Measurements from ENCODE around the gene TPRN.

The TPRN gene

GRCh38 chr9:137159105-137160053 lies 41.2 kb downstream of the TPRN start:
- peaks cover 19% of the 10 kb centered on the region for H3K4me1 ChIP-seq (ENCODE audit: control insufficient read depth, insufficient read depth, low read length)
- no peaks in the 10 kb centered on the region for H3K36me3 ChIP-seq (ENCODE audit: control insufficient read depth, insufficient read depth, low read length)
- no peak overlapping the region for H3K9ac ChIP-seq (ENCODE audit: low read length)
- no peak overlapping the region for H3K4me3 ChIP-seq (ENCODE audit: low read length)
- peaks cover 85% of the 10 kb centered on the region for H3K27me3 ChIP-seq (ENCODE audit: control insufficient read depth, insufficient read depth, low read length)
- H3K9me3 ChIP-seq (ENCODE audit: control insufficient read depth, low read length), result no peaks in the 10 kb centered on the region

DNA sequence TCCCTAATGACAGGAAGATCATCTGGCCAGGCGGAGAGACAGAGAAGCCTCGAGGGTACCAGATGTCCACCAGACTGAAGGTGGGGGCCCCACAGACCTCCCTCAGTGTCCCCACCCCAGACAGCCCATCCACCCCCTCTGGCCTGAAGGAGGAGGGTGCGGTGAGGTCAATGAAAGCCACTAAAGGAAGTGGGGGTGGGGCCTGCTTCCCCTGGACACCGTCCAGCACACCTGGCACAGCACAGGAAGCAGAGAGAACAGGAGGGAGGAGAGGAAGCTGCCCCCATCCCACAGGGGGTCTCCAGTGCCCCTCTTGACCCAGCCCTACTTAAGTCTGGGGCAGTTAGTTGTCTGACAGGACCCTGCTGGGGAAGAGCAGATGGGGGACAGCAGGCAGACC lies 41.9 kb downstream of the TPRN start:
- peaks cover 19% of the 10 kb centered on the region for H3K4me1 ChIP-seq (ENCODE audit: control insufficient read depth, insufficient read depth, low read length)
- H3K9ac ChIP-seq (ENCODE audit: low read length), result no peak overlapping the region
- no peak overlapping the region for H3K4me3 ChIP-seq (ENCODE audit: low read length)
- peaks cover 77% of the 10 kb centered on the region for H3K27me3 ChIP-seq (ENCODE audit: control insufficient read depth, insufficient read depth, low read length)
- no peaks in the 10 kb centered on the region for H3K36me3 ChIP-seq (ENCODE audit: control insufficient read depth, insufficient read depth, low read length)
- H3K9me3 ChIP-seq (ENCODE audit: control insufficient read depth, low read length), result no peaks in the 10 kb centered on the region

DNA sequence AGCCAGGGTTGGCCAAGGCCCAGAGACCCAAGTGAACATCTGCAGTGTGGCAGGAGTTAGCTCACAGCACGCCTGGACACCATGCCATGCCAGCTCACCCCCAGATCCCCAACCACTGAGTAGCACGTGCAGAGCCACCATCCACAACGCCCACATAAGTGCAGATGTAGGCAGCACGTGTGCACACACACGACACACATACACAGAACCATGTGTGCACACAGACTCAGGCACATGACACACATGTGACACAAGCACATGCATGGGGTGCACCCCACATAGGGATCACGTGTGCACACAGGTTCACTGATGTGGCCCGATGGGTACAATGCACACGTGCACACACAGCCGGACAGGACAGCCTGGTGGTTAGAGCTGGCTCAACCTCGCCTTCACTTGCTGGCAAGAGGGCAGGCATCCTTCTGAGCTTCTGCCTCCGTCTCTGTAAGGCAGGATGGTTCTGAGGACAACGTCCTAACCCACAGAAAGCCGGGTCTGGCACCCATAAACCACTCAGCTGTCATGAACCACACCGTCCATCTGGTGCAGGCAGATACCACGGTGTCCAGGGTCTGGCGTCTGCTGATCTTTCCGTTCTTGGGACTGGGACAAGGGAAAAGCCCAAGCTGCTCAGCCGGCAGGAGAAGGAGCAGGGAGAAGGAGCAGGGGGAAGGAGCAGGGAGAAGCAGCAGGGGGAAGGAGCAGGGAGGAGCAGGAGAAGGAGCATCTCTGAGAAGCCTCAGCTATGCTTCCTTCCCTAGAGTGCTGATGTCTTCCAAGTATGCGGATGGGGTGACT lies 42.7 kb downstream of the TPRN start:
- Histone ChIP-seq H3K4me1 (ENCODE audit: control insufficient read depth, insufficient read depth, low read length) (peaks cover 11% of the 10 kb centered on the region), H3K4me3 (ENCODE audit: low read length) (no peak overlapping the region), H3K9ac (ENCODE audit: low read length) (no peak overlapping the region), H3K27me3 (ENCODE audit: control insufficient read depth, insufficient read depth, low read length) (peaks cover 72% of the 10 kb centered on the region), H3K36me3 (ENCODE audit: control insufficient read depth, insufficient read depth, low read length) (no peaks in the 10 kb centered on the region), H3K9me3 (ENCODE audit: control insufficient read depth, low read length) (no peaks in the 10 kb centered on the region)

- Histone ChIP-seq H3K9me3 (ENCODE audit: control insufficient read depth, low read length) (no peaks in the 10 kb centered on the region), H3K4me1 (ENCODE audit: control insufficient read depth, insufficient read depth, low read length) (peaks cover 7% of the 10 kb centered on the region), H3K9ac (ENCODE audit: low read length) (no peak overlapping the region), H3K36me3 (ENCODE audit: control insufficient read depth, insufficient read depth, low read length) (no peaks in the 10 kb centered on the region), H3K27me3 (ENCODE audit: control insufficient read depth, insufficient read depth, low read length) (peaks cover 62% of the 10 kb centered on the region), H3K4me3 (ENCODE audit: low read length) (no peak overlapping the region)
Measured at GRCh38 chr9:137156567-137157375, 43.8 kb downstream of the TPRN start.

DNA sequence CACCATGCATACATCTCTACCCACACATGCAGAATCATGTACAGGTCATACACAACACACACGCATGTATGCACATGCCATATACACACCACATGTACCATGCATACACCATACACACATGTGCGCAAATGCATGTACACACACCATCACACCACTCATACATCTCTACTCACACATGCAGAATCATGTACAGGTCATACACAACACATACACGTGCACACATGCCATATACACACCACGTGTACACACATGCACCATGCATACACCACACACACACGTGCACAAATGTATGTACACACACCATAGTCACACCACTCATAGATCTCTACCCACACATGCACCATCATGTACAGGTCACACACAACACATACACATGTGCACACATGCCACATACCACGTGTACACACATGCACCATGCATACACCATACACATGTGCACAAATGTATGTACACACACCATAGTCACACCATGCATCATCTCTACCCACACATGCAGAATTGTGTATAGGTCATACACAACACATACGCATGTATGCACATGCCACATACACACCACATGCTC lies 47.6 kb downstream of the TPRN start:
- Histone ChIP-seq H3K4me3 (ENCODE audit: low read length) (no peak overlapping the region), H3K9ac (ENCODE audit: low read length) (no peak overlapping the region), H3K36me3 (ENCODE audit: control insufficient read depth, insufficient read depth, low read length) (no peaks in the 10 kb centered on the region), H3K4me1 (ENCODE audit: control insufficient read depth, insufficient read depth, low read length) (peaks cover 11% of the 10 kb centered on the region), H3K9me3 (ENCODE audit: control insufficient read depth, low read length) (no peaks in the 10 kb centered on the region), H3K27me3 (ENCODE audit: control insufficient read depth, insufficient read depth, low read length) (peaks cover 40% of the 10 kb centered on the region)

DNA sequence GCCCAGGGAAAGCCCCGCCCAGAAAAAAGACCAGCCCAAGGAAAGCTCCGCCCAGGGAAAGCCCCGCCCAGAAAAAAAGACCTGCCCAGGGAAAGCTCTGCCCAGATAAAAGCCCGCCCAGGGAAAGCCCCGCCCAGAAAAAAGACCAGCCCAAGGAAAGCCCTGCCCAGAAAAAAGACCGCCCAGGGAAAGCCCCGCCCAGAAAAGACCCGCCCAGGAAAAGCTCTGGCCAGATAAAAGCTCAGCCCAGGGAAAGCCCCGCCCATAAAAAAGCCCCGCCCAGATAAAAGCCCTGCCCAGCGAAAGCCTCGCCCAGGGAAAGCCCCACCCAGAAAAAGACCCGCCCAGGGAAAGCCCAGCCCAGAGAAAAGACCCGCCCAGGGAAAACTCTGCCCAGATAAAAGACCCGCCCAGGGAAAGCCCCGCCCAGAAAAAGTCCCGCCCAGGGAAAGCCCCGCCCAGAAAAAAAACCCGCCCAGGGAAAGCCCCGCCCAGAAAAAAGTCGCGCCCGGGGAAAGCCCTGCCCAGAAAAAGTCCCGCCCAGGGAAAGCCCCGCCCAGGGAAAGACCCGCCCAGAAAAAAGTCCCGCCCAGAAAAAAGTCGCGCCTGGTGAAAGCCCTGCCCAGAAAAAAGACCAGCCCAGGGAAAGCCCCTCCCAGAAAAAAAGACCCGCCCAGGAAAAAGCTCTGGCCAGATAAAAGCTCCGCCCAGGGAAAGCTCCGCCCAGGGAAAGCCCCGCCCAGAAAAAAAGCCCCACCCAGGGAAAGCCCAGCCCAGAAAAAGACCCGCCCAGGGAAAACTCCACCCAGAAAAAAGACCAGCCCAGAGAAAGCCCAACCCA lies 49.7 kb downstream of the TPRN start:
- Histone ChIP-seq H3K4me1 (ENCODE audit: control insufficient read depth, insufficient read depth, low read length) (peaks cover 4% of the 10 kb centered on the region), H3K9me3 (ENCODE audit: control insufficient read depth, low read length) (no peaks in the 10 kb centered on the region), H3K27me3 (ENCODE audit: control insufficient read depth, insufficient read depth, low read length) (peaks cover 33% of the 10 kb centered on the region), H3K9ac (ENCODE audit: low read length) (no peak overlapping the region), H3K36me3 (ENCODE audit: control insufficient read depth, insufficient read depth, low read length) (no peaks in the 10 kb centered on the region), H3K4me3 (ENCODE audit: low read length) (no peak overlapping the region)

DNA sequence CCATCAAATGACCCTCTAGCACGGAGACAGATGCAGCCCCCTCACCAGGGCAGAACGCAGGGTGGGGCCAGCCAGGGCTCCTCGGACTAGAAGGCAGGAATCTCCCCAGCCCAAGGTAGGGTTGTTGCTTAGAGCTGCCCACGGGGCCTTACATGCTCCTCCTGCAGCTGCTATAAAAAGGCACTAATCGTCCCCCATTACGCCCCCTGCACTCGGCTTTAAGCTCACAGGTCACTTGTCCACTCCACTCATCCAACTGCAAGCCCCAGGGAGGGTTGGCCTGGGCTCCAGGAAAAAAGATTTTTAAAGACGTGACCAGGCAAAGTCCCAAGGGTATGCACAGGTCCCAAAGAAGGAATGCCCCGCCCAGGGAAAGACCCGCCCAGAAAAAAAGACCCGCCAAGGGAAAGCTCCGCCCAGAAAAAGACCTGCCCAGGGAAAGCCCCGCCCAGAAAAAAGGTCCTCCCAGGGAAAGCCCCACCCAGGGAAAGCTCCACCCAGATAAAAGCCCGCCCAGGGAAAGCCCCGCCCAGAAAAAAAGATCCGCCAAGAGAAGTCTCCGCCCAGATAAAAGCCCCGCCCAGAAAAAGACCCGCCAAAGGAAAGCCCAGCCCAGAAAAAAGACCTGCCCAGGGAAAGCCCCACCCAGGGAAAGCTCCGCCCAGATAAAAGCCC lies 50.5 kb downstream of the TPRN start:
- Histone ChIP-seq H3K36me3 (ENCODE audit: control insufficient read depth, insufficient read depth, low read length) (no peaks in the 10 kb centered on the region), H3K9ac (ENCODE audit: low read length) (no peak overlapping the region), H3K27me3 (ENCODE audit: control insufficient read depth, insufficient read depth, low read length) (peaks cover 26% of the 10 kb centered on the region), H3K9me3 (ENCODE audit: control insufficient read depth, low read length) (no peaks in the 10 kb centered on the region), H3K4me3 (ENCODE audit: low read length) (no peak overlapping the region), H3K4me1 (ENCODE audit: control insufficient read depth, insufficient read depth, low read length) (peaks cover 4% of the 10 kb centered on the region)

- Histone ChIP-seq H3K36me3 (ENCODE audit: control insufficient read depth, insufficient read depth, low read length) (no peaks in the 10 kb centered on the region), H3K4me3 (ENCODE audit: low read length) (no peak overlapping the region), H3K27me3 (ENCODE audit: control insufficient read depth, insufficient read depth, low read length) (peaks cover 25% of the 10 kb centered on the region), H3K4me1 (ENCODE audit: control insufficient read depth, insufficient read depth, low read length) (peaks cover 4% of the 10 kb centered on the region), H3K9me3 (ENCODE audit: control insufficient read depth, low read length) (no peaks in the 10 kb centered on the region), H3K9ac (ENCODE audit: low read length) (no peak overlapping the region)
Measured at GRCh38 chr9:137149363-137149762, 51.2 kb downstream of the TPRN start.

- Histone ChIP-seq H3K36me3 (ENCODE audit: control insufficient read depth, insufficient read depth, low read length) (no peaks in the 10 kb centered on the region), H3K27me3 (ENCODE audit: control insufficient read depth, insufficient read depth, low read length) (peaks cover 28% of the 10 kb centered on the region), H3K4me3 (ENCODE audit: low read length) (no peak overlapping the region)
Measured at GRCh38 chr9:137148661-137149060, 51.9 kb downstream of the TPRN start.

DNA sequence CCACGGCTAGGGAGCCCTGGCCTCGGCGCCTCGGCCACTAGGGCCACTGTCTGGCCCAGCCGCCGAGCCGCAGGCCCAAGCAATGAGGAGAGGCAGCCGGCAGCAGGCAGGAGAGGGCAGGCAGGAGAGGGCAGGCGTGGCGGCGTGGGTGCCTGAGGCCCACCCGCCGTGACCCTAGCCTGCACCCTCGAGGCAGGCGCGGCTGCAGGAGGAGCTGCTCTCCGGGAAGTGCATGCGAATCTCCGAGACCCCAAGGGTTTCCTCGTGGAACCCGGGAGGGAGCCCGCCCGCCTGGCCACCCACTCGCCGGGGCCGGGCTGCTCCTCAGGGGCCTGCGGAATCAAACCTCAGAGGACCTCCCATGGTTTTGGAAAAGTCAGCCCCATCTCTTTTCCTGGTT lies 52.3 kb downstream of the TPRN start:
- Histone ChIP-seq H3K36me3 (ENCODE audit: control insufficient read depth, insufficient read depth, low read length) (no peaks in the 10 kb centered on the region), H3K9ac (ENCODE audit: low read length) (no peak overlapping the region), H3K27me3 (ENCODE audit: control insufficient read depth, insufficient read depth, low read length) (peaks cover 31% of the 10 kb centered on the region), H3K9me3 (ENCODE audit: control insufficient read depth, low read length) (no peaks in the 10 kb centered on the region), H3K4me1 (ENCODE audit: control insufficient read depth, insufficient read depth, low read length) (peaks cover 4% of the 10 kb centered on the region), H3K4me3 (ENCODE audit: low read length) (no peak overlapping the region)

More at GRCh38 chr9:137148661-137149060, 51.9 kb downstream of the TPRN start:
- no peaks in the 10 kb centered on the region for H3K9me3 ChIP-seq (ENCODE audit: control insufficient read depth, low read length)
- H3K4me1 ChIP-seq (ENCODE audit: control insufficient read depth, insufficient read depth, low read length), result peaks cover 4% of the 10 kb centered on the region
- no peak overlapping the region for H3K9ac ChIP-seq (ENCODE audit: low read length)

Data from mucosa of stomach (tissue), 1 donor.